Activated naive CD4-positive, alpha-beta T cell treated with anti-CD3 and anti-CD28 coated beads, Interleukin-2, amount 50 U/mL, for 72 hours (primary cell): Measurements from ENCODE around the gene HGF. TPM values are rescaled to one million over a fixed set of nuclear protein-coding genes. Genes with fewer than 3 reads are reported as not detected.

Experiments
- ATAC-seq, 2 donors: fragments of 150-1000 bp; cut with Tn5 transposase; 2 replicates each; pipeline ENCODE4 v1.10.0; 2021; ENCODE audit warnings: mild to moderate bottlenecking in 2 of 2, moderate library complexity in 2 of 2
- DNase-seq, 2 donors: peaks; one replicate each; pipeline ENCODE4 v3.0.0; 2021 to 2022; ENCODE audit warnings: low spot score in 2 of 2
- H3K27ac Mint-ChIP-seq, 2 donors: one replicate each; pipeline ENCODE4 v1.8.0; 2022; ENCODE audit warnings: mild to moderate bottlenecking in 2 of 2, mixed read lengths in 2 of 2
- H3K36me3 Mint-ChIP-seq, 2 donors: one replicate each; pipeline ENCODE4 v1.8.0; 2022; ENCODE audit warnings: mixed read lengths in 2 of 2
- H3K9me3 Mint-ChIP-seq, 2 donors: one replicate each; pipeline ENCODE4 v1.8.0; 2022; ENCODE audit warnings: mixed read lengths in 2 of 2
- total RNA-seq, 2 donors: library from RNA; stranded (reverse); gene quantifications; one replicate each; pipeline ENCODE4 v1.2.3, GENCODE V29; 2022

HGF gene
- total RNA-seq, 2 donors from 2014 or later = 0.06 TPM; not detected in 1

DNA sequence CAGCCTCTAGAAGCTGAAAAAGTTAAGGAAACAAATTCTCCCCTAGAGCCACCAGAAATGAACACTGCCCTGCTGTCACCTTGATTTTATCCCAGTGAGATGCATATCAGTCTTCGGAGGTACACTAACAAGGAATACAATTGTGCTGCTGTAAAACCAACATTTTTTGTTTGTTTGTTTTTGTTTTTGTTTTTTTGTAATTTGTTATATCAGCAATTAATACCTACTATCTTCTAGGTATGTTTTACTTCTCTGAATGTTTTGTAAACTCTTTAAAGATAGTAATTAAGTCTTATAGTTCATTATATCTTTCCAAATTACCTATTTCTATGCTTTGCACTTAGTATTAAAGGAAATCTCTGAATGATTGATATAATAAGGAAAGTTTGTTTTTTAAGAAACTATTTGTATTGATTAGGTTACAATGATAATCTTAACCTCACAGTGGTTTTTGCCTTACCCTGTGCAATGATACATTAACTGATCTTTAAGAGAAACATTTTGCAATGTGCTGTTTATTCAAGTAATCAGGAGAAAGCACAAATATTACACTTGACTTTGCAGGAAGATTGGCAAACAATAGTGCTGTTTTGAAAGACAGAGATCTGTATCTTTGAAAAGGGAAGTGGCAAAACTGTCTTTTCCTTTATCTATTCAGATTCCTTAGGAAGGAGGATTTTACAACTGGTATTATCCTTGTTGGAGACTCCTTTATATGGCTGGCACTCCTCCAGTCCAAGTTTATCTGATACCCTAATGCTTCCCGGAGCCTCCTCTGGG, 11.3 kb upstream of the HGF start:
- no peaks in the 10 kb centered on the region for H3K9me3 Mint-ChIP-seq
- ATAC-seq = no peak
- H3K36me3 Mint-ChIP-seq = no peaks in the 10 kb centered on the region
- H3K27ac Mint-ChIP-seq = no peak overlapping the region
- DNase-seq = no peak

DNA sequence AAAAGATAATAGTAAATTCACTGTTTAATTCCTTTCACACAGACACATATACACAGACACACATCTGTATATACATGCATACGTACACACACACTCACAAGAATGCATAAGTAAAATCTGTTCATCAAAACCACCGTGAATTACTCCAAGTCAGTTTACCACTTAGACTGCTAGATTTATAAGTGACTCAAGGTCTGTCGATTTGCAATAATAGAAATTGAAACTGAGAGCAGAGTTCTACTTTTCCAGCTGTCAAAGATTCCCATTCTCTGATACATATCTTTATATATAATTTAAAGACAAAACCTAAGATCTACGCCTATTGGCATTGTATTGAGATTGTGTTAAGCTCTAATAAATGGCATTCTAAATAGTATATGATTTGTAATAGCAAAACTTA, 9.9 kb upstream of the HGF start:
- no peaks in the 10 kb centered on the region for H3K9me3 Mint-ChIP-seq
- no peak for ATAC-seq
- no peaks in the 10 kb centered on the region for H3K36me3 Mint-ChIP-seq
- DNase-seq = no peak
- H3K27ac Mint-ChIP-seq = no peak overlapping the region

DNA sequence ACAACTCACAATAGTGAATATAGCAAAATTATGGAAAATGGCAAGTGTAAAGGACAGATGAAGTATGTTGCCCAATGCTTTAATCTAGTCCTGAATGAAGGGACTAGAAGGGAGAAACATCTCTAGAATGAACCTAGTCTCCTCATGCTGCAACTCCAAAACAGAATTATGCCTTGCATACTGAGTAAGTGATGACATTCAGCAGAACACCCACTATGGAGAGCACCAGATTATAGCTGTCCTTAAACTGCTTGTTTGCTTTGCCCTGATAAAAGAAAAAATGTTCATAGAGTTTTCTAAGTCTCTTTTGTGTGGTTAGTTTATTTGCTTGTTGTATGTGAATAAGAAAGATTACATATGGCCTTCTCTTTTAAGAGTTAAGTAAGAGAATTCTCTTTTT, 7.8 kb upstream of the HGF start:
- no peak overlapping the region for H3K27ac Mint-ChIP-seq
- ATAC-seq (no peak), DNase-seq (no peak)
- H3K9me3 Mint-ChIP-seq = peaks cover 4 to 5% of the 10 kb centered on the region in 2 donors
- H3K36me3 Mint-ChIP-seq = no peaks in the 10 kb centered on the region

DNA sequence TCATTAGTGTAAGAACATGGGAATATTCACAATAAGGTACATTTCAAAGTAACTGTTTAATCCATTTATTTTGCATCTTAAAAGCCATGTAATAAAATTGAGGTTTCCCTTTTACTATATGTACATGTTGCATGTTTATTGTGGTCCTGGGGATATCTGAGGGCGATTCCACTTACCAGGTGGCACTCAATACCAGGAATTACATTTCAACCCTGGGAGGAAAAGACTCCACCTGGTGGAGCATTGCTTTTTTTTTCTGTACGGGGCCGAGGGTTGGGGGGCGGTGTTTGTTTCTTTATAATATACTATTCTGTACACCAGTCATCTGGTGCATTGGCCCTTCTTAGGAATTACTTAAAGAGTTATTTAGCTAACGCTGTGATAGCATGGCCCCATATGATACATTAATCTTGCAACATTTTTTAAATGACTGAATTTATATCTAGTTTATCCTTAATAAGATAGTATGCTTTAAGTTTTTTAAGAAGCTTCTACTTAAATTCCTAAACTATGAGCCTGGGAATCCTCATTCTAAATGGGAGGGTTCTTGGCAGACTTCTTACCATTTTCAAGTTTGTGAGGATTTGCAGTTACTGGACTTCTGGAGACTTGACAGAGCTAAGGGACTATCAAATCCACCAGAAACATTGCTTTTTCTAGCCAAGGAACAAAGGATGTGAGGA, 7.2 kb upstream of the HGF start:
- Mint-ChIP-seq H3K36me3 (no peaks in the 10 kb centered on the region), H3K27ac (no peak overlapping the region), H3K9me3 (peaks cover 4 to 5% of the 10 kb centered on the region in 2 donors)
- ATAC-seq = no peak
- DNase-seq = no peak

DNA sequence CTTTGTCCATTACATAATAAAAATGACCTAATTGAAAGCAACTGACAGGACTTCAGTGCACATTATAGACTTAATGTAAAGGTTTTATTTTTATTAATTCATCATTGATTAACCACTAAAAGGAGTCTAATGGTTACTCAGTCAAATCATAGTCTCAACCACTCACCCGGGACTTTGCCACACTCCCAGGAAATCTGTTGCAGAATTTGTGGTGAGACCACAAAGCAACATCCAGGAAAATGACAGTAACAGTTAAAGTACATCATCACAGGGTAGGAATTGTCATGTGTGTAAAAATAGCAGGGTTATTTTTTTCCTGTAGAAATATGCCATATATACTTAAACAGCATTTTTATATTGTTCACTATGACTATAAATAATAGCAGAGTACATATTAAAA, 6.3 kb upstream of the HGF start:
- H3K27ac Mint-ChIP-seq = no peak overlapping the region
- no peaks in the 10 kb centered on the region for H3K36me3 Mint-ChIP-seq
- DNase-seq = no peak
- no peak for ATAC-seq
- peaks cover 4 to 5% of the 10 kb centered on the region in 2 donors for H3K9me3 Mint-ChIP-seq

DNA sequence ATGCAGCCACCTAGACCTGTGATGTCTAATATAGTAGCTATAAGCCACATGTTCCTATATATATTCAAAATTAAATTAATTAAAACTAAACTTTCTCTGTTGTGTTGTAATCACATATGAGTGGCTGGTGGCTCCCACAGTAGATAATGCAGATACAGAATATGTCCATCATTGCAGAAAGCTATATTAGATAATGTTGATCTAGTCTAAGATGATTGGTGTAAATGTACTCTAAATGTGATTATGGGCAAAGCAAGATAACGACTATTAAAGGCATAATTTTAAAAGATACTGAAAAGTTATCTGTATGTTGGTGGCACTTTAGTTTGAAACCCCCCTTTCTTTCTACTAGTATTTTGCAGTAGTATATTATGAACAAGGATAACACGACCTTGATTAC, 5.7 kb upstream of the HGF start:
- Mint-ChIP-seq H3K36me3 (no peaks in the 10 kb centered on the region), H3K27ac (no peak overlapping the region), H3K9me3 (peaks cover 4 to 5% of the 10 kb centered on the region in 2 donors)
- no peak for ATAC-seq
- DNase-seq = no peak

DNA sequence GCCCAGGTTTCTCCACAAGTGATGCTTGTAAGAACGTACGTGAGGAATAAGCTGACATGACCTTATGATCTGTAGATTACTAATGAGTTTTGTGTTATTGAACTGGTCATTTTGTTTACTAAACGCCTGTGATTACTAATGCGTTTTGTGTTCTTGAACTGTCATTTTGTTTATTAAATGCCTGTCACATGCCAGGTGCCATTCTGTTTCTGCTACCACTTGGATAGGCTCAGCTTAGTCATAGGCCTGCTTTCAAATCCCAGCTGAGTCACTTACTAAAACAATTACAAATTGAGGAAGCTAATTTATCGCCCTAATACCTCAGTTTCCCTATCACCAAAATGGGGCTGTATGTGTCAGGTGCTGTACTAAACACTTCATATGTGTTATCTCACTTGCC, 4.7 kb upstream of the HGF start:
- DNase-seq = no peak
- ATAC-seq = no peak
- H3K36me3 Mint-ChIP-seq = no peaks in the 10 kb centered on the region
- no peak overlapping the region for H3K27ac Mint-ChIP-seq
- peaks cover 4 to 5% of the 10 kb centered on the region in 2 donors for H3K9me3 Mint-ChIP-seq

DNA sequence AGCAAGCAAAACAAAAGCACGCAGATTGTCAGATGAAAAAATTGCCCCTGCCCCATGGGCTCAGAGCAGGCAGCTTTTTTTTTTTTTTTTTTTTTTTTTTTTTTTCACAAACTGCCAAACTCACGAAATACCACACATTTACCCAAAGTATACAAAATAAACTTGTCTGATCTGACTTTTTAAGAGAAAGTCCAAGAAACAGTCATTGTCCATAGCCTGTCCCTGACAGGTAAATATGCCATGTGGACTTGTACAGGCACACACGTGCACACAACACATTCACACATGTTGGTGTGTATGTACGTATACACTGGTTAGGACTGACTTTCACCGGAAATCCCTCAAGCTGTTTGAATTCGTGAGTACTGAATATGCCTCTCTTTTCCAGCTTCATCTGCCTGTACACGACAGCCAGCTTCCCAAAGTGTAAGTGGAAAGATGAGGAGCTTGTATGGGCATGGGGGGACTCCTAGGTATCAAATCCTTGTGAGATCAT, 929 bp upstream of the HGF start:
- Mint-ChIP-seq H3K27ac (no peak overlapping the region), H3K9me3 (peaks cover 4 to 10% of the 10 kb centered on the region in 2 donors), H3K36me3 (no peaks in the 10 kb centered on the region)
- no peak for DNase-seq
- ATAC-seq = no peak

DNA sequence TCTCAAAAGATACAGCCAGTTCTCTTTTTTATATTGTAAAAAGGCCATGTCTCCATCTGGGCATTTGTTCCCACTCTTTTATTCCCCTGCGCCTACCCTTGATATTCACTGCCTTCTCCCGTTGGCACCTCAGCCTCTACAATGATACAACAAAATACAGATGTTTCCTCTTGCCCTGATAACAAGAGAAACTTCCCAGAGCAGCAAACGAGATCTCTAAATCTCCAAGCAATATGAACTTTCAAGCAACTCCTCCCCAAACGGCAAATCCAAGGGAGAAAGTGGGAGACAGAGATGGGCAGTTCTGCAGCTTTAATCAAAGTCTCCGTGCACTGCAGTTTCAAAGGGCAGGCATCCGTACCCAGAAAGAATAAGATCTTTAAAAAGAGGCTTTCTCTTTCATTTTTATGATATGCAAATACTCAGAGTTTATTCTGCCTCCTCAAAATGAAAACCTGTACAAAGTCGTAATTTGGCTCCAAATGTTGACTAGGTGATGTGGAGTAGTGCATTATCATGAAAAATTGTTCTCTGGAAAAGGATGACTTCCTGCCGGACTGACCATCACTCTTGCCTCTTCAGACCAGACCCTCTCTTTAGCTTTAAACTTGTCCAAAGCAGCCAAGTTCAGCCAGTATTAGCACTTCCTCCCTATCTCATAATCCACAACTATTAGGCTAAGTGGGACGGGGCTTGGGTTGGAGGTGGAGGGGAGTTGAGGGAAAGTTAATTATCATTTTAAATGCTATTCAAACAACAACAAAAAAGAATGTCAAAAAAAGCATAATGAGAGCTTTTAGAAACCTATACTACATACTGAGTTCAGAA, 682 bp downstream of the HGF start:
- H3K27ac Mint-ChIP-seq = no peak overlapping the region

DNA sequence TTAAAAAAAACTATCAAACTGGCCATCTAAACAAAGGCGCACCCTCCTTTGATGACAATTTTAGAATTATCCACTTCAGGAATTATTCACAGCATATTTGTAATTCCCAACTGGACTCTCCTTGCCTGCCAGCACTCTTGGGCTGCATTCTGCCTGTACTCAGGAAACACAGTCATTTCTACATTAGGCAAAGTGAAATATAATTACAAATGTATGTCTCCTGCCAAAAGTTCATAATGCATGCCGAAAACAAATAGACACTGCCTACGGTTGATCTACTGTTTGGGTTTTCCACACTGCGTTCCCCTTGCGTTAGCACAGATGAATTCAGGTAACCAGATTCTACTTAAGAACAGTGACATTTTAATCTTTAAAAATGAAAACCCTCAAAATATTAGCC, 1.9 kb downstream of the HGF start:
- Mint-ChIP-seq H3K27ac (no peak overlapping the region), H3K36me3 (no peaks in the 10 kb centered on the region), H3K9me3 (peaks cover 0 to 8% of the 10 kb centered on the region in 2 donors)
- ATAC-seq (no peak), DNase-seq (no peak)

More for the DNA sequence above, 682 bp downstream of the HGF start:
- Mint-ChIP-seq H3K9me3 (peaks cover 4 to 10% of the 10 kb centered on the region in 2 donors), H3K36me3 (no peaks in the 10 kb centered on the region)
- ATAC-seq (no peak), DNase-seq (no peak)

DNA sequence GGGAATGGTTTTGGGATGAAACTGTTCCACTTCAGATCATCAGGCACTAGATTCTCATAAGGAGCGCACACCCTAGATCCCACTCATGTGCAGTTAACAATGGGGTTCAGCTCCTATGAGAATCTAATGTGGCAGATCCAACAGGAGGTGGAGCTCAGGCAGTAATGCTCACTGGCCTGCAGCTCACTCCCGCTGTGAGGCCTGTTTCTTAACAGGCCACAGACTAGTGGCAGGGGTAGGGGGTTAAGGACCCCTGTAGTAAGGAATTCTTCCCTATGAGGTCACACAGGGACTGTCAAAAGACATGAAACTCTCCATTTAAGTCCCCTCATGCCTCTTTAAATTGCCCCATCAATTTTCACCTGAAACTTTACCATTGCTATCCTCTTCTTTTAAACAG, 8.0 kb downstream of the HGF start:
- H3K36me3 Mint-ChIP-seq = no peaks in the 10 kb centered on the region
- no peak overlapping the region for H3K27ac Mint-ChIP-seq
- ATAC-seq (no peak), DNase-seq (no peak)
- H3K9me3 Mint-ChIP-seq = peaks cover 0 to 6% of the 10 kb centered on the region in 2 donors

DNA sequence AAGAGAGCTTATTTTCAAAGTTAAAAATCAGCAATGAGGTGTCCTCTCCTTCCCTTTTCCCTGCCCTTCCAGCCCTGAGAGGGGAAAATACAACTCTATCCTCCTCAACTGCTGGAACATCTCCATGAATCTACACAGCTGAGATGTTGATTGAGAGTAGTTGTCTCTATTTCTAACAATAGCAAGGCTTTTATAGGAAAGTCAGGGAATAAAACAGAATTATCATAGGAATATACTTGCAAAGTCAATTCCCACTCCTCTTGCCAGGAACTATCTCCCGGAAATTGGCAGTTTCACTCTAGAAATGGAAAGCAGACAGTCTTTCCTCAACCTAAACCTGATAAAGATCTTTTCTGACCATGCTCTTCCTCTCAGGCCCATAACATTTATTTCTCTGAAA, 8.8 kb downstream of the HGF start:
- Mint-ChIP-seq H3K9me3 (peaks cover 0 to 3% of the 10 kb centered on the region in 2 donors), H3K36me3 (no peaks in the 10 kb centered on the region), H3K27ac (no peak overlapping the region)
- ATAC-seq = no peak
- DNase-seq = no peak

DNA sequence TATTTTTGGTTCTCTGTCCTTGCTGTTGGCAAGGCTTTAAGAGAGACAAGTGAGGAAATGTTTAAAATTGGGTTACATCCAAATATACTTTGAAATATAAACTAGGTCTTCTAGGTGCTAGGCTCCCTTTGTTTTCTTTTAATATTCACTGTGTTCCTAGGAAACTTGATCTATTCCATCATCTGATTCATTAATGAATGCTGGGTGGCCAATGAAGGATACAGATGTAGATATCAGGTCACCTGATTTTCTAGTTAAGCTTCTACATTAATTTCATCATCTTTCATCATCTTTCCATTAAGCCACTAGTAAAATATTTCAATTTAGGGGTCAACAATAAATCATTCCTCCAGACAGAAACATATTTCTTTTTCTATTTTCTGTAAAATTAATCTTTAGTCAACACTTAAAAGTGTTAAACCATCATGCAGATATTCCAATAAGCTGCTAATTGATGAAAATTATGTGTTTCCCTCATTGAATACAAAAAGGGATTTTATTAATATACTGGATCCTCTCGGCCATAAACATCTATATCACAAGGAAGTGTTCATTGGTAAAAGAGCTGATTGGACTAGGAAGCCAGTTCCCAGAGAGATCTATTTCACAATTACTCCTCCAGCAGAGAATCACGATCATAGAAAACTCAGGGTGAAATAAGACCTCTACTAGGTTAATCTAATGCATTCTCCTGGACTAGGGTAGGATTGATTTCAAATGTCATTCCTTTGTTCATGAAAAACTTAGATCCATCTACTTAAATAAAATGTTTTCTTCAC, 14.7 kb downstream of the HGF start:
- Mint-ChIP-seq H3K9me3 (peaks cover 0 to 4% of the 10 kb centered on the region in 2 donors), H3K27ac (no peak overlapping the region), H3K36me3 (no peaks in the 10 kb centered on the region)
- no peak for ATAC-seq
- no peak for DNase-seq

DNA sequence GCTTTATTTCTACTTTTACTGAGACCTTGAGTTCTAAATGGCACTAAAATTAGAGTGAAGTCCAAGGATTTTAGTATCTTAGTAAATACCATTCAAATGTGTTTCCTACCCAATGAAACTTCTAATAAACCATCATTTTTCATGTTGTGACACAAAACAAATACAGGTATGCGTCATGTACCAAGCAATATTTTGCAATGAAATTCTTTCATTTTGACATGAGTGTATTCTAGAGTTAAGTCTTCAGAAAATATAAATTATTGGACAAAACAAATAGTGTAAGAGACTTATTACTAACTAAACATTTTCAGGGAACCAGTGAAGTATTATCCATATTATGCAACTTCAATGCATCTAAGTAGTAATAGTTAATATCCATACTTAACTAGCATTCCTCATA, 16.5 kb downstream of the HGF start:
- Mint-ChIP-seq H3K9me3 (peaks cover 0 to 4% of the 10 kb centered on the region in 2 donors), H3K27ac (no peak overlapping the region), H3K36me3 (no peaks in the 10 kb centered on the region)
- DNase-seq = no peak
- ATAC-seq = no peak

DNA sequence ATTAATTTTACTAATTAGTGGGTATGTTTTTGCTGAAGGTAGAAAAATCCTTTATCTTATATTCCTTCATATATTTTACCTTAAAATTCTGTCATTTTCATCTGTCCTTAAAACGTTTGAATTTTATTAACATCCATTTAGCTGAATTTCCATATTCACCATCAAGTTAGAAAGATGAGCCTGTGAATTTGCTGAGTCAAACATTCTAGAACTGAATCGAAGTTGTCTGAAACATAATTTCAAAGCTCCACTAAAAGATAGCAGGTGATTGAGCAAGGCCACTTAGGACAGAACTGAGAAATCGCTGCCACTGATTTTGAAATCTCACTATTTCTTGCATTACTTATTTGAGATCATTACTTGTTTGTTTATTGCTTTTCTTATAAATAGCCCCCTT, 17.5 kb downstream of the HGF start:
- no peaks in the 10 kb centered on the region for H3K36me3 Mint-ChIP-seq
- peaks cover 0 to 4% of the 10 kb centered on the region in 2 donors for H3K9me3 Mint-ChIP-seq
- DNase-seq (no peak), ATAC-seq (no peak)
- no peak overlapping the region for H3K27ac Mint-ChIP-seq

DNA sequence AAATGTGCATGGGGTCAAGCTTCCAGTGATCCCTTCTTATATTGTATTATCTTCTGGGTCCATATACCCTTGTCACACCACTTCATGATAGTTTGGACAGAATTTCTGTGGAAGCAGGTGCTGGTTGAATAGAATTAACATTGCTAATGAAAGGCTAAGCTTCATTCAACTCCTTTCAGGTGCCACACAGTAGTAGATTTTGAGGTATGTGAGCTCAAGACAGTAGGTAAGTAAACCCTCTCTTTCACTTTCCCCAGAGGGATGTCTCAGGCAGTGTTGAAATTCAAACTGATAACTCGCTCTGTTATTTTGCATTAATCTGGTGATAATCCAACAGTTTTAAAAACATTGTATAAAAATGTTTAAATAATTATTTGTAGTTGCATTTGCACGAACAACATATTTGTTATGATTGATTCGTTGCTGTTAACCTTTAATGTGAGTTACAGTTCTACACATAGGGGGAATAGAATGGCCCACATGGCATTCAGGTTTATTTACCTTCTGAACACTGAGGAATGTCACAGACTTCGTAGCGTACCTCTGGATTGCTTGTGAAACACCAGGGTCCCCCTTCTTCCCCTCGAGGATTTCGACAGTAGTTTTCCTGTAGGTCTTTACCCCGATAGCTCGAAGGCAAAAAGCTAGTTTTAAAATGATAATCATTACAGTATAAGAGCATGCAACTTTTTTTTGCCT, 18.1 kb downstream of the HGF start:
- no peak for ATAC-seq
- DNase-seq = no peak
- no peak overlapping the region for H3K27ac Mint-ChIP-seq
- H3K36me3 Mint-ChIP-seq = no peaks in the 10 kb centered on the region
- H3K9me3 Mint-ChIP-seq = peaks cover 0 to 4% of the 10 kb centered on the region in 2 donors
